HCT116 (cell line): Measurements from ENCODE around the gene GPR142. TPM values are rescaled to one million over a fixed set of nuclear protein-coding genes. Genes with fewer than 3 reads are reported as not detected.

Experiments
- ATAC-seq: fragments of 200-7000 bp; cut with Tn5 transposase; 2 replicates; pipeline ENCODE4 v1.9.1; 2020; ENCODE audit warnings: mild to moderate bottlenecking, moderate library complexity
- BruUV-seq: library from RNA; stranded (reverse); fragments of 400-500 nt; replicated peaks from 2 replicates; lab custom pipeline; 2021; lab: Mats Ljungman, UMichigan
- CTCF ChIA-PET: fragments of 300-600 bp; sonication (Branson Sonifier 250); formaldehyde crosslinking; loops from one replicate; lab custom pipeline; 2021; ENCODE audit warnings: antibody characterized with exemption; lab: Charles Lee
- POLR2A ChIA-PET: fragments of 300-600, 350-600 bp; sonication (Branson Sonifier 250); formaldehyde crosslinking; loops from one replicate; lab custom pipeline; 2021; ENCODE audit warnings: antibody characterized with exemption; lab: Charles Lee
- RAD21 ChIA-PET, 2 experiments: fragments of 300-600 bp; sonication (Branson Sonifier 250); formaldehyde crosslinking; loops; one replicate each; lab custom pipeline; 2023; ENCODE audit warnings: low total read pairs in 2 of 2; ENCODE audit not compliant: uncharacterized antibody in 2 of 2, unreplicated experiment in 2 of 2, low non-redundant PET in 1 of 2; lab: Charles Lee
- DNase-seq: peaks from one replicate; pipeline ENCODE4 v3.0.0-alpha.2; 2010; ENCODE audit warnings: low read depth, low spot score
- H2AFZ ChIP-seq: fragments of 200-600 bp; shearing (Covaris generic), sonication (generic); 2 replicates; pipeline ENCODE4 v1.6.1; 2017; ENCODE audit warnings: low read depth, mixed run types, mixed read lengths, antibody characterized with exemption, low read length; ENCODE audit not compliant: poor library complexity, severe bottlenecking
- H3K27ac ChIP-seq: 2 replicates; pipeline ENCODE4 v1.5.1; 2012; ENCODE audit warnings: low read depth, low read length
- H3K27me3 ChIP-seq: fragments of 200-600 bp; sonication (generic); 2 replicates; pipeline ENCODE4 v1.6.1; 2016; ENCODE audit warnings: mixed run types, low read length, mixed read lengths; ENCODE audit not compliant: insufficient read depth
- H3K36me3 ChIP-seq, 2 experiments: fragments of 200-500 bp in 1 of 2; fragments of 200-600 bp in 1 of 2; sonication (Bioruptor generic) in 1 of 2; sonication (generic) in 1 of 2; 2 replicates each; pipeline versions ENCODE4 v1.5.1 to v1.6.1; 2014 to 2016; ENCODE audit warnings: low read length in 2 of 2, inconsistent platforms in 1 of 2, mixed read lengths in 1 of 2, mixed run types in 1 of 2; ENCODE audit not compliant: insufficient read depth in 2 of 2, control insufficient read depth in 1 of 2
- H3K4me1 ChIP-seq, 2 experiments: fragments of 200-600 bp in 1 of 2; sonication (generic) in 1 of 2; 2 replicates each; pipeline versions ENCODE4 v1.5.1 to v1.6.1; 2012 to 2017; ENCODE audit warnings: low read length in 2 of 2, inconsistent platforms in 1 of 2, mild to moderate bottlenecking in 1 of 2, mixed read lengths in 1 of 2, mixed run types in 1 of 2, moderate library complexity in 1 of 2; ENCODE audit not compliant: insufficient read depth in 2 of 2, control insufficient read depth in 1 of 2
- H3K4me2 ChIP-seq: fragments of 200-600 bp; sonication (generic); 2 replicates; pipeline ENCODE4 v1.6.1; 2017; ENCODE audit warnings: mixed run types, low read length, mixed read lengths
- H3K4me3 ChIP-seq, 2 experiments: fragments of 200-600 bp in 1 of 2; sonication (generic) in 1 of 2; replicated peaks in 1 of 2; 2 replicates each; pipeline ENCODE4 v1.5.1; 2011 to 2016; ENCODE audit warnings: low read length in 2 of 2, control low read depth in 1 of 2, low read depth in 1 of 2, mild to moderate bottlenecking in 1 of 2, mixed read lengths in 1 of 2, mixed run types in 1 of 2
- H3K79me2 ChIP-seq: fragments of 200-600 bp; sonication (generic); 2 replicates; pipeline ENCODE4 v1.6.1; 2017; ENCODE audit warnings: mild to moderate bottlenecking, mixed run types, low read length, moderate library complexity, mixed read lengths; ENCODE audit not compliant: insufficient read depth
- H3K9ac ChIP-seq: fragments of 200-600 bp; sonication (generic); 2 replicates; pipeline ENCODE4 v1.6.1; 2016; ENCODE audit warnings: low read length, mixed read lengths
- H3K9me2 ChIP-seq: fragments of 200-600 bp; sonication (generic), shearing (Covaris generic); 2 replicates; pipeline ENCODE4 v1.6.1; 2017; ENCODE audit warnings: mixed run types, mild to moderate bottlenecking, moderate library complexity; ENCODE audit not compliant: insufficient read depth
- H3K9me3 ChIP-seq, 2 experiments: fragments of 200-500 bp in 1 of 2; fragments of 200-600 bp in 1 of 2; sonication (Bioruptor generic) in 1 of 2; sonication (generic) in 1 of 2; 2 replicates each; pipeline ENCODE4 v1.6.1; 2014 to 2017; ENCODE audit warnings: low read length in 2 of 2, mixed read lengths in 2 of 2, inconsistent platforms in 1 of 2, low read depth in 1 of 2, mild to moderate bottlenecking in 1 of 2, mixed run types in 1 of 2, moderate library complexity in 1 of 2; ENCODE audit not compliant: control insufficient read depth in 1 of 2, insufficient read depth in 1 of 2
- H4K20me1 ChIP-seq: fragments of 200-600 bp; sonication (generic), shearing (Covaris generic); 2 replicates; pipeline ENCODE4 v1.6.1; 2017; ENCODE audit warnings: mixed run types, mild to moderate bottlenecking, moderate library complexity; ENCODE audit not compliant: insufficient read depth
- CBX3 ChIP-seq: IDR thresholded peaks from 2 replicates; pipeline ENCODE4 v1.6.1; 2012; ENCODE audit warnings: low read depth
- ELF1 ChIP-seq: IDR thresholded peaks from 2 replicates; pipeline ENCODE4 v1.6.1; 2012; ENCODE audit warnings: low read depth, borderline replicate concordance
- EZH2 ChIP-seq: fragments of 200-600 bp; sonication (generic); IDR thresholded peaks from 2 replicates; pipeline ENCODE4 v1.6.1; 2017; ENCODE audit warnings: antibody characterized with exemption, mixed run types
- FOSL1 ChIP-seq: IDR thresholded peaks from 2 replicates; pipeline ENCODE4 v1.6.1; 2012; ENCODE audit warnings: low read depth
- MAX ChIP-seq: IDR thresholded peaks from 2 replicates; pipeline ENCODE4 v1.6.1; 2012
- POLR2A ChIP-seq: IDR thresholded peaks from 2 replicates; pipeline ENCODE4 v1.7.0; 2011; ENCODE audit warnings: borderline replicate concordance; ENCODE audit not compliant: insufficient read depth, insufficient read length; ENCODE audit errors: extremely low read depth
- POLR2AphosphoS5 ChIP-seq: IDR thresholded peaks from 2 replicates; pipeline ENCODE4 v1.6.1; 2011; ENCODE audit warnings: mild to moderate bottlenecking, low read depth, low read length, moderate library complexity
- REST ChIP-seq: IDR thresholded peaks from 2 replicates; pipeline ENCODE4 v1.6.1; 2012; ENCODE audit warnings: low read depth
- SIN3A ChIP-seq: IDR thresholded peaks from 2 replicates; pipeline ENCODE4 v1.6.1; 2012; ENCODE audit warnings: low read depth
- SP1 ChIP-seq: IDR thresholded peaks from 2 replicates; pipeline ENCODE4 v1.6.1; 2012; ENCODE audit warnings: low read depth
- YY1 ChIP-seq: IDR thresholded peaks from 2 replicates; pipeline ENCODE4 v1.6.1; 2011; ENCODE audit warnings: low read length, low read depth, moderate library complexity, mild to moderate bottlenecking; ENCODE audit not compliant: insufficient replicate concordance; ENCODE audit errors: extremely low read depth
- ZFX ChIP-seq: fragments of 450-650 bp; IDR thresholded peaks from 2 replicates; pipeline ENCODE4 v1.6.1; 2017
- intact Hi-C: fragments of 100-400 bp; cut with micrococcal nuclease; formaldehyde crosslinking; loops from 2 replicates; pipeline ENCODE4 v1.10.0; 2022
- total RNA-seq: library from RNA; stranded (reverse); gene quantifications from one replicate; pipeline ENCODE4 v1.2.1, GENCODE V29; 2021; ENCODE audit not compliant: unreplicated experiment
- TF ChIP-seq, protein P1 (sequence below), 3 experiments: fragments of 200-600 bp in 1 of 3; sonication (generic) in 1 of 3; IDR thresholded peaks in 2 of 3; conservative IDR thresholded peaks in 1 of 3; 2 replicates each; pipeline ENCODE4 v1.5.1; 2012 to 2017; ENCODE audit warnings: low read depth in 2 of 3, low read length in 2 of 3, antibody characterized with exemption in 1 of 3, borderline replicate concordance in 1 of 3, control low read depth in 1 of 3, mild to moderate bottlenecking in 1 of 3, mixed read lengths in 1 of 3, mixed run types in 1 of 3, moderate library complexity in 1 of 3; ENCODE audit not compliant: insufficient read depth in 1 of 3
- TF ChIP-seq, protein P2 (sequence below): IDR thresholded peaks from 2 replicates; pipeline ENCODE4 v1.6.1; 2011; ENCODE audit warnings: mild to moderate bottlenecking, low read length, moderate library complexity; ENCODE audit not compliant: insufficient replicate concordance; ENCODE audit errors: extremely low read depth
- TF ChIP-seq, protein P3 (sequence below): IDR thresholded peaks from 2 replicates; pipeline ENCODE4 v1.6.1; 2012

GPR142 gene
- total RNA-seq, 1 experiment from 2014 or later = not detected

GRCh38 chr17:74396567-74396966, 29.3 kb downstream of the GPR142 start (continued):
- TF ChIP-seq ELF1 = no peak
- TF ChIP-seq FOSL1 = no peak
- no peak for TF ChIP-seq SIN3A
- TF ChIP-seq YY1 = no peak
- TF ChIP-seq, protein P1, sequence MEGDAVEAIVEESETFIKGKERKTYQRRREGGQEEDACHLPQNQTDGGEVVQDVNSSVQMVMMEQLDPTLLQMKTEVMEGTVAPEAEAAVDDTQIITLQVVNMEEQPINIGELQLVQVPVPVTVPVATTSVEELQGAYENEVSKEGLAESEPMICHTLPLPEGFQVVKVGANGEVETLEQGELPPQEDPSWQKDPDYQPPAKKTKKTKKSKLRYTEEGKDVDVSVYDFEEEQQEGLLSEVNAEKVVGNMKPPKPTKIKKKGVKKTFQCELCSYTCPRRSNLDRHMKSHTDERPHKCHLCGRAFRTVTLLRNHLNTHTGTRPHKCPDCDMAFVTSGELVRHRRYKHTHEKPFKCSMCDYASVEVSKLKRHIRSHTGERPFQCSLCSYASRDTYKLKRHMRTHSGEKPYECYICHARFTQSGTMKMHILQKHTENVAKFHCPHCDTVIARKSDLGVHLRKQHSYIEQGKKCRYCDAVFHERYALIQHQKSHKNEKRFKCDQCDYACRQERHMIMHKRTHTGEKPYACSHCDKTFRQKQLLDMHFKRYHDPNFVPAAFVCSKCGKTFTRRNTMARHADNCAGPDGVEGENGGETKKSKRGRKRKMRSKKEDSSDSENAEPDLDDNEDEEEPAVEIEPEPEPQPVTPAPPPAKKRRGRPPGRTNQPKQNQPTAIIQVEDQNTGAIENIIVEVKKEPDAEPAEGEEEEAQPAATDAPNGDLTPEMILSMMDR (IDR thresholded peaks at IDR 0.05 in 2 of 3, conservative IDR thresholded peaks at IDR 0.05 in 1 of 3; ENCODE audit: borderline replicate concordance in 1 of 3, insufficient read depth in 1 of 3, low read depth in 2 of 3, low read length in 2 of 3) = no peak
- TF ChIP-seq ZFX = no peak
- TF ChIP-seq POLR2A = no peak
- TF ChIP-seq, protein P2, sequence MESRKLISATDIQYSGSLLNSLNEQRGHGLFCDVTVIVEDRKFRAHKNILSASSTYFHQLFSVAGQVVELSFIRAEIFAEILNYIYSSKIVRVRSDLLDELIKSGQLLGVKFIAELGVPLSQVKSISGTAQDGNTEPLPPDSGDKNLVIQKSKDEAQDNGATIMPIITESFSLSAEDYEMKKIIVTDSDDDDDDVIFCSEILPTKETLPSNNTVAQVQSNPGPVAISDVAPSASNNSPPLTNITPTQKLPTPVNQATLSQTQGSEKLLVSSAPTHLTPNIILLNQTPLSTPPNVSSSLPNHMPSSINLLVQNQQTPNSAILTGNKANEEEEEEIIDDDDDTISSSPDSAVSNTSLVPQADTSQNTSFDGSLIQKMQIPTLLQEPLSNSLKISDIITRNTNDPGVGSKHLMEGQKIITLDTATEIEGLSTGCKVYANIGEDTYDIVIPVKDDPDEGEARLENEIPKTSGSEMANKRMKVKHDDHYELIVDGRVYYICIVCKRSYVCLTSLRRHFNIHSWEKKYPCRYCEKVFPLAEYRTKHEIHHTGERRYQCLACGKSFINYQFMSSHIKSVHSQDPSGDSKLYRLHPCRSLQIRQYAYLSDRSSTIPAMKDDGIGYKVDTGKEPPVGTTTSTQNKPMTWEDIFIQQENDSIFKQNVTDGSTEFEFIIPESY = no peak

DNA sequence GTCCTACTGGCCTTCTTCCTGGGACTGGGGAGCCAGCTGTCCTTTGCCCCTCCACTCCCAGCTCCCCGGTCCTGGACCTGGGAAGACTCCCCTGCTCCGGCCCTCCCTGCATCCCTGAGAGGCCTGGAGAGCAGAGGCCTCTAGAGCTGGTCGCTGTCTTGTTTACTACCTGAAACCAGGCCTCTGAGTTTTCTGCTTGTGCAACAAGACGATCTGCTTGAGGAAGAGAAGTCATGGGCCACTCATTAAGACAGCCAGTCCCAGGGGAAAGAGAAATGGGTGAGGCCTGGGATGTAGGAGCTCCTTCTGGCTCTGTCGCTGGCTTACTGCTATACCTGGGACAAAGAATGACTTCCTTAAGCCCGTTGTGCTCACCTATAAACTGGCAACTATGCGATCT, 34.7 kb downstream of the GPR142 start:
- H3K9me2 ChIP-seq = no peaks in the 10 kb centered on the region
- ChIA-PET RAD21 (interaction anchor here in 1 of 2 experiments (0.5 kb wide), 1 partner anchor 36 kb away, joined by 3 read pairs; no protein-coding TSS in a partner anchor), CTCF (no interaction called here), POLR2A (no interaction called here)
- H3K4me3 ChIP-seq = no peak overlapping the region
- intact Hi-C loops = no loop called here
- H3K4me1 ChIP-seq = no peaks in the 10 kb centered on the region
- no TSS peak for BruUV-seq
- DNase-seq (no peak), ATAC-seq (no peak)
- no peak overlapping the region for H3K9ac ChIP-seq
- H3K27me3 ChIP-seq = no peaks in the 10 kb centered on the region
- no peaks in the 10 kb centered on the region for H3K36me3 ChIP-seq
- no peaks in the 10 kb centered on the region for H3K79me2 ChIP-seq
- no peaks in the 10 kb centered on the region for H3K9me3 ChIP-seq
- TF ChIP-seq FOSL1 = no peak
- no peak for TF ChIP-seq POLR2AphosphoS5
- TF ChIP-seq CBX3 = no peak
- no peak for TF ChIP-seq EZH2
- TF ChIP-seq, protein P3, sequence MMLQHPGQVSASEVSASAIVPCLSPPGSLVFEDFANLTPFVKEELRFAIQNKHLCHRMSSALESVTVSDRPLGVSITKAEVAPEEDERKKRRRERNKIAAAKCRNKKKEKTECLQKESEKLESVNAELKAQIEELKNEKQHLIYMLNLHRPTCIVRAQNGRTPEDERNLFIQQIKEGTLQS = no peak
- no peak for TF ChIP-seq SP1
- no peak for TF ChIP-seq POLR2A
- no peak for TF ChIP-seq ZFX
- TF ChIP-seq REST = no peak
- no peak for TF ChIP-seq YY1
- no peak for TF ChIP-seq MAX
- no peak for TF ChIP-seq ELF1
- no peak overlapping the region for H2AFZ ChIP-seq
- H3K27ac ChIP-seq = no peak overlapping the region
- no peak overlapping the region for H3K4me2 ChIP-seq
- no peaks in the 10 kb centered on the region for H4K20me1 ChIP-seq
